Measurements from ENCODE around the gene NFX1.

Gene NFX1

DNA sequence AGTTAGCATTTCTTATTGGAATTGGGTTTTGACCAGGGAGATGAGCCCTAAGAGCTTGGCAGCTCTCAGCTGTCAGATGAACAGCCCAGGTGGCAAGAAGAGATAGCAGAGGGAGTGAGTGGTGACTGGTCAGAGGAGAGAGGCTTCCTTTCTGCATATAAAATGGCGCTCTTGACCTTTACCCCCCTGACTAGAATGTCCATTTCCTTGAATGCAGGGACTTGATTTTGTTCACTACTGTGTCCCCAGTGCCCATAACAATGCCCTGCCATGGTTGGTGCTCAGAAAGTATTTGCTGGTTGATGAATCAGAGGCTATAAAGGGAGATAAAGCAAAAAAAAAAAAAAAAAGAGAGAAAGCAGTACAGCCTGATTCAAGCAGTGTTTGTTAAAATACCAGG lies 18.3 kb upstream of the NFX1 start:
- TF ChIP-seq, protein P1, sequence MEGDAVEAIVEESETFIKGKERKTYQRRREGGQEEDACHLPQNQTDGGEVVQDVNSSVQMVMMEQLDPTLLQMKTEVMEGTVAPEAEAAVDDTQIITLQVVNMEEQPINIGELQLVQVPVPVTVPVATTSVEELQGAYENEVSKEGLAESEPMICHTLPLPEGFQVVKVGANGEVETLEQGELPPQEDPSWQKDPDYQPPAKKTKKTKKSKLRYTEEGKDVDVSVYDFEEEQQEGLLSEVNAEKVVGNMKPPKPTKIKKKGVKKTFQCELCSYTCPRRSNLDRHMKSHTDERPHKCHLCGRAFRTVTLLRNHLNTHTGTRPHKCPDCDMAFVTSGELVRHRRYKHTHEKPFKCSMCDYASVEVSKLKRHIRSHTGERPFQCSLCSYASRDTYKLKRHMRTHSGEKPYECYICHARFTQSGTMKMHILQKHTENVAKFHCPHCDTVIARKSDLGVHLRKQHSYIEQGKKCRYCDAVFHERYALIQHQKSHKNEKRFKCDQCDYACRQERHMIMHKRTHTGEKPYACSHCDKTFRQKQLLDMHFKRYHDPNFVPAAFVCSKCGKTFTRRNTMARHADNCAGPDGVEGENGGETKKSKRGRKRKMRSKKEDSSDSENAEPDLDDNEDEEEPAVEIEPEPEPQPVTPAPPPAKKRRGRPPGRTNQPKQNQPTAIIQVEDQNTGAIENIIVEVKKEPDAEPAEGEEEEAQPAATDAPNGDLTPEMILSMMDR (IDR thresholded peaks at IDR 0.05): no peak

GRCh38 chr9:33273266-33273971 lies 16.9 kb upstream of the NFX1 start:
- TF ChIP-seq, protein P1 (IDR thresholded peaks at IDR 0.05): no peak

DNA sequence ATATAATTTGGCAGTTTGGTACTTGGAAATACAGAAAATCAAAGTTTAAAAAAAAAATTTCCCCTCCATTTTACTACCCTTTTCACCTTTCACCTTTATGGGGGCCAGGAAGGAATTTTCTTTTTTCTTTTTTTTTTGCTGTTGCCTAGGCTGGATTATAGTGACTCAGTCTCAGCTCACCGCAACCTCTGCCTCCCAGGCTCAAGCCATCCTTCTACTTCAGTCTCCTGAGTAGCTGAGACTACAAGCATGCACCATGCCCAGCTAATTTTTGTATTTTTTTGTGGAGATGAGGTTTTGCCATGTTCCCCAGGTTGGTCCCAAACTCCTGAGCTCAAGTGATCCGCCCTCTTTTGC lies 16.4 kb upstream of the NFX1 start:
- TF ChIP-seq, protein P1 (IDR thresholded peaks at IDR 0.05): no peak

GRCh38 chr9:33277484-33277883 lies 12.8 kb upstream of the NFX1 start:
- TF ChIP-seq, protein P1 (IDR thresholded peaks at IDR 0.05): no peak

GRCh38 chr9:33285502-33285901 lies 4.8 kb upstream of the NFX1 start:
- TF ChIP-seq, protein P1 (IDR thresholded peaks at IDR 0.05): no peak

DNA sequence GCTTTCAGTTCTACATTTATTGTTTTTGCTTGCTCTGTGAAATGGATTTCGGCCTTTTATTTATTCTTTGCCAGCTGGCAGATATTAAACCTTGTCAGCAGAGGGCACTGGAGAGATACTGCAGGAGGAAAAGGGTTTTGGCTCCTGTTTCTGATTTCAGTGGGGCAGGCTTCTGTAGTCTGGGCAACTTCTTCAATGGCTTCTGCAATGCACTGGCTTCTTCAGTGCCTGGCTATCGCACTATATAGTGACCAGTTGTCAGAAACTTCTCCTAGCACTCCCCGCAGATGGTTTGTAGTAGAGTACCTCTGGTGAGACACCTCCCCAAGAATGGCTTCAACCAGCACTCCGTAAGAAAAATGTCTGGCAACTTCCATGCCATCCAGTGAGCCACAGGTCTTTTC lies 3.2 kb upstream of the NFX1 start:
- TF ChIP-seq, protein P1 (IDR thresholded peaks at IDR 0.05): peak; percentile 83

DNA sequence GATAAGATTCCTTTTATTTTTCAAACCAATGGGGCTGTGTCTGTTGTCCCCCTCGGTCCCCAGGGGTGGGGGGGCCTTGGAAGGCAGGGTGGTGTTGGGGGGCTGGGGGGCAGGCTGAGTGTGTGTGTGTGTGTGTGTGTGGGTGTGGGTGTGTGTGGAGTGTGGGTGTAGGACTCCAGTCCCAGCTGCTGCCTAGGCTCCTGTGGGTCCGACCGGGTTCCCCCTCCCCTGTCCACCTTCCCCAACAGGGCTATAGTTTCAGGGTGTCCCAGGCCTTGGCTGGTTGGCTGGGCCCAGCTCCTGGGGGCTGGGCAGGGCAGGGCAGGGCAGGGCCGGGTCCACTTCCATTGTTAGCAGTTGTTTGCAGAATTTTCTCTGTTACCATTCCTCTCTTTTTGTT lies 2.1 kb upstream of the NFX1 start:
- TF ChIP-seq, protein P1 (IDR thresholded peaks at IDR 0.05): no peak

Measured in LNCAP (cell line).